Measurements from ENCODE around the gene SCN1B.

Gene SCN1B

DNA sequence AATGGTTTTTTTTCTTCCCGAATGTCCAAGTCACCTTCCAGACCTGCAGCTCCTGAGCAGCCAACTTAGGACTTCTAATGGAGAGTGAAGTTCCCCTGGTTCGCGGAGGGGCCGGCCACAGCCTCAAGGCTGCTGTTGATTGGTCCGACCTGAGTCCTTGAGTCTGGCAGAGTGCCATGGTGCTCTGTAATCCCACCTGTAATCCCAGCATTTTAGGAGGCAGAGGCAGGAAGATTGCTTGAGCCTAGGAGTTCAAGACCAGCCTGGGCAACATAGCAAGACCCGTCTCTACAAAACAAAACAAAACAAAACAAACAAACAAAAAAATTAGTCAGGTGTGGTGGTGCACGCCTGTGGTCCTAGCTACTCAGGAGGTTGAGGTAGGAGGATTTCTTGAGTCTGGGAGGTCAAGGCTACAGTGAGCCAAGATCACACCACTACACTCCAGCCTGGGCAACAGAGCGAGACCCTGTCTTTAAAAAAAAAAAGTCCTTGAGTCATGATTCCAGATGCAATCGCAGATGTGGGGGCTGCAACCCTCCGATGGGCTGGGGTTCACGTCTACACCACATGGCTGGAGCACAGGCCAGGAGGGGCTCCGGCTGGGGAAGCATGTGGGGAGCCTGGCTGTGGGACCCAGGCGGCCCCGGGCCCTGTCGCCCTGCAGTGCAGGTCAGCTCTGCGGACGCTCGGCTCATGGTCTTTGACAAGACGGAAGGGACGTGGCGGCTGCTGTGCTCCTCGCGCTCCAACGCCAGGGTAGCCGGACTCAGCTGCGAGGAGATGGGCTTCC, 28.9 kb downstream of the SCN1B start:
- Histone ChIP-seq H3K4me2 (ENCODE audit: low read depth, low read length, poor library complexity, severe bottlenecking) (no peak overlapping the region), H2AFZ (ENCODE audit: low read length) (no peak overlapping the region), H3K4me3 (ENCODE audit: low read length, poor library complexity, severe bottlenecking) (no peak overlapping the region), H3K27me3 (ENCODE audit: insufficient read depth, low read length, poor library complexity, severe bottlenecking) (no peaks in the 10 kb centered on the region), H3K79me2 (ENCODE audit: insufficient read depth, low read length) (no peaks in the 10 kb centered on the region), H3K36me3 (ENCODE audit: insufficient read depth, low read length) (no peaks in the 10 kb centered on the region), H3K9me2 (replicated peaks; ENCODE audit: low read depth, low read length) (no peaks in the 10 kb centered on the region), H3F3A (ENCODE audit: low read depth) (no peaks in the 10 kb centered on the region), H4K20me1 (ENCODE audit: insufficient read depth, low read length, poor library complexity, severe bottlenecking) (no peaks in the 10 kb centered on the region), H3K4me1 (ENCODE audit: insufficient read depth, low read length, poor library complexity, severe bottlenecking) (no peaks in the 10 kb centered on the region), H3K9ac (ENCODE audit: low read depth, low read length, poor library complexity, severe bottlenecking) (no peak overlapping the region), H3K9me3 (ENCODE audit: insufficient read depth, low read depth, low read length) (no peaks in the 10 kb centered on the region)
- TF ChIP-seq, protein P1, sequence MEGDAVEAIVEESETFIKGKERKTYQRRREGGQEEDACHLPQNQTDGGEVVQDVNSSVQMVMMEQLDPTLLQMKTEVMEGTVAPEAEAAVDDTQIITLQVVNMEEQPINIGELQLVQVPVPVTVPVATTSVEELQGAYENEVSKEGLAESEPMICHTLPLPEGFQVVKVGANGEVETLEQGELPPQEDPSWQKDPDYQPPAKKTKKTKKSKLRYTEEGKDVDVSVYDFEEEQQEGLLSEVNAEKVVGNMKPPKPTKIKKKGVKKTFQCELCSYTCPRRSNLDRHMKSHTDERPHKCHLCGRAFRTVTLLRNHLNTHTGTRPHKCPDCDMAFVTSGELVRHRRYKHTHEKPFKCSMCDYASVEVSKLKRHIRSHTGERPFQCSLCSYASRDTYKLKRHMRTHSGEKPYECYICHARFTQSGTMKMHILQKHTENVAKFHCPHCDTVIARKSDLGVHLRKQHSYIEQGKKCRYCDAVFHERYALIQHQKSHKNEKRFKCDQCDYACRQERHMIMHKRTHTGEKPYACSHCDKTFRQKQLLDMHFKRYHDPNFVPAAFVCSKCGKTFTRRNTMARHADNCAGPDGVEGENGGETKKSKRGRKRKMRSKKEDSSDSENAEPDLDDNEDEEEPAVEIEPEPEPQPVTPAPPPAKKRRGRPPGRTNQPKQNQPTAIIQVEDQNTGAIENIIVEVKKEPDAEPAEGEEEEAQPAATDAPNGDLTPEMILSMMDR (conservative IDR thresholded peaks at IDR 0.05; ENCODE audit: low read length), result no peak
- TF ChIP-seq EZH2phosphoT487 (IDR thresholded peaks at IDR 0.05; ENCODE audit: borderline replicate concordance), result no peak

DNA sequence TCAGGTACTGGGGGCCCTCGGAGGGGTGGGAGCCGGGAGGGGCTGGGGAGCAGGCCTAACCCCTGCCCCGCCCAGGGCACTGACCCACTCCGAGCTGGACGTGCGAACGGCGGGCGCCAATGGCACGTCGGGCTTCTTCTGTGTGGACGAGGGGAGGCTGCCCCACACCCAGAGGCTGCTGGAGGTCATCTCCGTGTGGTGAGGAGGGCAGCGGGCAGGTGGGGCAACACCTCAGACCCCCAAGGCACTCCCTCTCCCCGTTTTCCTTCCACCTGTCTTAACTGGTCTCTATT, 29.5 kb downstream of the SCN1B start:
- H3K27me3 ChIP-seq (ENCODE audit: insufficient read depth, low read length, poor library complexity, severe bottlenecking), result no peaks in the 10 kb centered on the region
- no peak overlapping the region for H3K4me2 ChIP-seq (ENCODE audit: low read depth, low read length, poor library complexity, severe bottlenecking)
- H2AFZ ChIP-seq (ENCODE audit: low read length), result no peak overlapping the region
- no peaks in the 10 kb centered on the region for H3K4me1 ChIP-seq (ENCODE audit: insufficient read depth, low read length, poor library complexity, severe bottlenecking)
- no peak overlapping the region for H3K4me3 ChIP-seq (ENCODE audit: low read length, poor library complexity, severe bottlenecking)
- no peaks in the 10 kb centered on the region for H3K9me2 ChIP-seq (replicated peaks; ENCODE audit: low read depth, low read length)
- no peaks in the 10 kb centered on the region for H3K36me3 ChIP-seq (ENCODE audit: insufficient read depth, low read length)
- no peaks in the 10 kb centered on the region for H3K9me3 ChIP-seq (ENCODE audit: insufficient read depth, low read depth, low read length)
- H3F3A ChIP-seq (ENCODE audit: low read depth), result no peaks in the 10 kb centered on the region
- H4K20me1 ChIP-seq (ENCODE audit: insufficient read depth, low read length, poor library complexity, severe bottlenecking), result no peaks in the 10 kb centered on the region
- no peaks in the 10 kb centered on the region for H3K79me2 ChIP-seq (ENCODE audit: insufficient read depth, low read length)
- no peak overlapping the region for H3K9ac ChIP-seq (ENCODE audit: low read depth, low read length, poor library complexity, severe bottlenecking)
- TF ChIP-seq, protein P1 (conservative IDR thresholded peaks at IDR 0.05; ENCODE audit: low read length), result no peak
- no peak for TF ChIP-seq EZH2phosphoT487 (IDR thresholded peaks at IDR 0.05; ENCODE audit: borderline replicate concordance)

DNA sequence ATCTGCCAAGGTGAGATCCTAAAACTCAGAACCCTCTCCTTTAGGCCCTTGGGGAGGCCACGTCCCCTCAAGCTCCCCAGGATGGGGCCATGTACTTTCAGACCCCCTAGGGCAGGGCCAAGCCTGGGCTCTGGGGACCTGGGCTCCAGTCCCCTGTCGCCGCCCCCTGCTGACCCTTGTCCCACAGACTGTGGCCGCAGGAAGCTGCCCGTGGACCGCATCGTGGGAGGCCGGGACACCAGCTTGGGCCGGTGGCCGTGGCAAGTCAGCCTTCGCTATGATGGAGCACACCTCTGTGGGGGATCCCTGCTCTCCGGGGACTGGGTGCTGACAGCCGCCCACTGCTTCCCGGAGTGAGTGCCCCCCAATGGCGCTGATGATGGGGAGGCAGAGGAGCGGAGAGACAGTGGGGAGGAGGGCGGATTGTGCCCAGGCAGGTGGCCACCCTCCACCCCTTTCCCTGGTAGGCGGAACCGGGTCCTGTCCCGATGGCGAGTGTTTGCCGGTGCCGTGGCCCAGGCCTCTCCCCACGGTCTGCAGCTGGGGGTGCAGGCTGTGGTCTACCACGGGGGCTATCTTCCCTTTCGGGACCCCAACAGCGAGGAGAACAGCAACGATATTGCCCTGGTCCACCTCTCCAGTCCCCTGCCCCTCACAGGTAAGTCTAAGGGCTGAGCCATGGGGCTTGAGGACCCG, 30.0 kb downstream of the SCN1B start:
- Histone ChIP-seq H3K4me2 (ENCODE audit: low read depth, low read length, poor library complexity, severe bottlenecking) (no peak overlapping the region), H3F3A (ENCODE audit: low read depth) (no peaks in the 10 kb centered on the region), H3K9me3 (ENCODE audit: insufficient read depth, low read depth, low read length) (no peaks in the 10 kb centered on the region), H2AFZ (ENCODE audit: low read length) (no peak overlapping the region), H3K9ac (ENCODE audit: low read depth, low read length, poor library complexity, severe bottlenecking) (no peak overlapping the region), H3K36me3 (ENCODE audit: insufficient read depth, low read length) (no peaks in the 10 kb centered on the region), H3K9me2 (replicated peaks; ENCODE audit: low read depth, low read length) (no peaks in the 10 kb centered on the region), H3K79me2 (ENCODE audit: insufficient read depth, low read length) (no peaks in the 10 kb centered on the region), H3K4me1 (ENCODE audit: insufficient read depth, low read length, poor library complexity, severe bottlenecking) (no peaks in the 10 kb centered on the region), H3K4me3 (ENCODE audit: low read length, poor library complexity, severe bottlenecking) (no peak overlapping the region), H3K27me3 (ENCODE audit: insufficient read depth, low read length, poor library complexity, severe bottlenecking) (no peaks in the 10 kb centered on the region), H4K20me1 (ENCODE audit: insufficient read depth, low read length, poor library complexity, severe bottlenecking) (no peaks in the 10 kb centered on the region)
- no peak for TF ChIP-seq EZH2phosphoT487 (IDR thresholded peaks at IDR 0.05; ENCODE audit: borderline replicate concordance)
- TF ChIP-seq, protein P1 (conservative IDR thresholded peaks at IDR 0.05; ENCODE audit: low read length), result no peak
